GM12891 (cell line): Measurements from ENCODE around the gene VN1R5.

Experiments
- DNase-seq: peaks from one replicate; pipeline ENCODE4 v3.0.0; 2011; ENCODE audit warnings: low spot score; ENCODE audit not compliant: insufficient read length
- FAIRE-seq: peaks from 2 replicates; lab custom pipeline; 2011; peaks lifted over from hg19 to GRCh38; lab: Jason Lieb, UNC
- PAX5 ChIP-seq: IDR thresholded peaks from 2 replicates; pipeline ENCODE4 v1.6.1; 2011; ENCODE audit warnings: low read length, moderate library complexity, mild to moderate bottlenecking; ENCODE audit not compliant: insufficient read depth, severe bottlenecking
- POLR2A ChIP-seq: IDR thresholded peaks from 2 replicates; pipeline ENCODE4 v1.6.1; 2011; ENCODE audit warnings: low read depth, low read length, control low read depth
- POLR2AphosphoS5 ChIP-seq: IDR thresholded peaks from 2 replicates; pipeline ENCODE4 v1.6.1; 2011; ENCODE audit warnings: low read depth, low read length, control low read depth
- POU2F2 ChIP-seq: IDR thresholded peaks from 2 replicates; pipeline ENCODE4 v1.6.1; 2011; ENCODE audit warnings: low read depth, mild to moderate bottlenecking, control low read depth, low read length, moderate library complexity
- SPI1 ChIP-seq: IDR thresholded peaks from 2 replicates; pipeline ENCODE4 v1.6.1; 2011; ENCODE audit warnings: low read depth, low read length, control low read depth
- TAF1 ChIP-seq: IDR thresholded peaks from 2 replicates; pipeline ENCODE4 v1.6.1; 2011; ENCODE audit warnings: low read depth, low read length, control low read depth

The VN1R5 gene

GRCh38 chr1:247300491-247301175, 44.8 kb downstream of the VN1R5 start:
- no peak for FAIRE-seq
- TF ChIP-seq POU2F2 (no peak), POLR2AphosphoS5 (no peak), SPI1 (no peak), PAX5 (no peak), POLR2A (no peak), TAF1 (no peak)
- no peak for DNase-seq

GRCh38 chr1:247301176-247301540, 45.3 kb downstream of the VN1R5 start:
- DNase-seq (no peak), FAIRE-seq (no peak)
- TF ChIP-seq POU2F2: no peak
- TF ChIP-seq PAX5: no peak
- TF ChIP-seq SPI1: no peak
- TF ChIP-seq TAF1: no peak
- no peak for TF ChIP-seq POLR2AphosphoS5
- no peak for TF ChIP-seq POLR2A

- FAIRE-seq (no peak), DNase-seq (no peak)
Measured at GRCh38 chr1:247303216-247303615, 47.3 kb downstream of the VN1R5 start.

GRCh38 chr1:247304031-247304430, 48.2 kb downstream of the VN1R5 start:
- TF ChIP-seq POLR2AphosphoS5: no peak
- no peak for DNase-seq
- FAIRE-seq: no peak

More at GRCh38 chr1:247303216-247303615, 47.3 kb downstream of the VN1R5 start:
- TF ChIP-seq POLR2AphosphoS5 (no peak), POU2F2 (no peak), PAX5 (no peak), SPI1 (no peak), TAF1 (no peak), POLR2A (no peak)
